ENCODE data around the gene HBE1. TPM values are rescaled to one million over a fixed set of nuclear protein-coding genes. Genes with fewer than 3 reads are reported as not detected.

Gene HBE1
- polyA plus RNA-seq, 1 of the 3 experiments (the other 2 are of a cell fraction), result 2.4 TPM

- no peaks in the 10 kb centered on the region for H3K79me2 ChIP-seq (ENCODE audit: insufficient read depth)
- H4K20me1 ChIP-seq (ENCODE audit: insufficient read depth), result no peaks in the 10 kb centered on the region
- H3F3A ChIP-seq (replicated peaks; ENCODE audit: insufficient read depth), result no peaks in the 10 kb centered on the region
- no peaks in the 10 kb centered on the region for H3K27me3 ChIP-seq (ENCODE audit: insufficient read depth)
- no peak overlapping the region for H3K27ac ChIP-seq (ENCODE audit: low read depth in 2 of 2, low read length in 1 of 2)
- H3K9ac ChIP-seq, result no peak overlapping the region
- H3K9me2 ChIP-seq, result no peaks in the 10 kb centered on the region
- H3K4me2 ChIP-seq, result no peak overlapping the region
- H3K4me3 ChIP-seq (ENCODE audit: low read depth in 2 of 2, low read length in 1 of 2), result no peak overlapping the region
- WGBS (ENCODE audit: low lambda C conversion rate), result 3% methylated on average over 3 of the region's 3 CpGs
- no peaks in the 10 kb centered on the region for H3K4me1 ChIP-seq (ENCODE audit: control insufficient read depth in 1 of 2, insufficient read depth in 2 of 2, low read depth in 1 of 2, low read length in 1 of 2)
- TF ChIP-seq SMC3 (IDR thresholded peaks at IDR 0.05; ENCODE audit: low read depth, low read length), result no peak
- no peak for TF ChIP-seq EZH2phosphoT487 (IDR thresholded peaks at IDR 0.05; ENCODE audit: borderline replicate concordance, low read depth)
- TF ChIP-seq RCOR1 (IDR thresholded peaks at IDR 0.05; ENCODE audit: low read length), result no peak
- TF ChIP-seq TAF1 (IDR thresholded peaks at IDR 0.05; ENCODE audit: borderline replicate concordance, low read depth, low read length), result no peak
- TF ChIP-seq RFX5 (IDR thresholded peaks at IDR 0.05; ENCODE audit: low read length), result no peak
- TF ChIP-seq FOSL2 (IDR thresholded peaks at IDR 0.05; ENCODE audit: borderline replicate concordance, low read depth), result no peak
- no peak for TF ChIP-seq YY1 (IDR thresholded peaks at IDR 0.05; ENCODE audit: low read depth)
- no peak for TF ChIP-seq NFIC (IDR thresholded peaks at IDR 0.05; ENCODE audit: borderline replicate concordance)
- TF ChIP-seq FOXJ3 (CRISPR knock-in tag; IDR thresholded peaks at IDR 0.05), result no peak
- TF ChIP-seq MXI1 (IDR thresholded peaks at IDR 0.05; ENCODE audit: low read depth, low read length), result no peak
- no peak for DNase-seq
- POLR2A ChIA-PET, result no interaction called here
- H3K9me3 ChIP-seq, result no peaks in the 10 kb centered on the region
- H3K36me3 ChIP-seq (replicated peaks in 1 of 2; ENCODE audit: control insufficient read depth in 1 of 2, insufficient read depth in 2 of 2, low read length in 1 of 2), result no peaks in the 10 kb centered on the region
- CTCF ChIA-PET, result no interaction called here
- H2AFZ ChIP-seq (ENCODE audit: low read depth), result no peak overlapping the region
These were observed 17.2 kb upstream of the HBE1 start for GRCh38 chr11:5286901-5287300.

DNA sequence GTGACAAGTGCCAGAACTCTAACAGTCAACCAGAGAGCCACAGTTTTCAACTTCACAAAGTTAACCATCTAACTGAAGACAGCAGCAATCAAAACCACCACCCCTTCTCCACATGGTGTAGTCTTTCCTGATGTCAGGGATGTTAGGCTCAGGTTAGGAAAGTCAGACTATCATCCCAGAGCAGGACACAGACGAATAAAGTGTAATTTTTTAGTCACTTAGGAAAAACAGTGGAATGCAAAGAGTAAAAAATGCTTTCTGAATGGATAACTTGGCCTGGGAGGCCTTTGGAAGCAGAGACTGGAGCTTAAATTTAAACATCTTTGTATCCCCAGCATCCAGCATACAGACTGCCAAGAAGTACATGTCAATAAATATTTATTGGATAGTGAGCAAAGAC is 16.6 kb upstream of the HBE1 start:
- Histone ChIP-seq H3K9me2 (no peaks in the 10 kb centered on the region), H3K27ac (ENCODE audit: low read depth in 2 of 2, low read length in 1 of 2) (no peak overlapping the region), H3K36me3 (replicated peaks in 1 of 2; ENCODE audit: control insufficient read depth in 1 of 2, insufficient read depth in 2 of 2, low read length in 1 of 2) (no peaks in the 10 kb centered on the region), H3K79me2 (ENCODE audit: insufficient read depth) (no peaks in the 10 kb centered on the region), H2AFZ (ENCODE audit: low read depth) (no peak overlapping the region), H3K4me2 (no peak overlapping the region), H3K9ac (no peak overlapping the region), H3K27me3 (ENCODE audit: insufficient read depth) (no peaks in the 10 kb centered on the region), H3K4me1 (ENCODE audit: control insufficient read depth in 1 of 2, insufficient read depth in 2 of 2, low read depth in 1 of 2, low read length in 1 of 2) (no peaks in the 10 kb centered on the region), H3F3A (replicated peaks; ENCODE audit: insufficient read depth) (no peaks in the 10 kb centered on the region), H3K9me3 (no peaks in the 10 kb centered on the region), H4K20me1 (ENCODE audit: insufficient read depth) (no peaks in the 10 kb centered on the region), H3K4me3 (ENCODE audit: low read depth in 2 of 2, low read length in 1 of 2) (no peak overlapping the region)
- DNase-seq, result no peak
- ChIA-PET POLR2A (no interaction called here), CTCF (no interaction called here)
- TF ChIP-seq USF1 (IDR thresholded peaks at IDR 0.05; ENCODE audit: borderline replicate concordance, low read depth), result no peak
- no peak for TF ChIP-seq SMC3 (IDR thresholded peaks at IDR 0.05; ENCODE audit: low read depth, low read length)
- no peak for TF ChIP-seq NRF1 (IDR thresholded peaks at IDR 0.05; ENCODE audit: low read depth, low read length)
- no peak for TF ChIP-seq SIN3A (IDR thresholded peaks at IDR 0.05; ENCODE audit: borderline replicate concordance, low read depth, low read length)
- TF ChIP-seq, protein P1, sequence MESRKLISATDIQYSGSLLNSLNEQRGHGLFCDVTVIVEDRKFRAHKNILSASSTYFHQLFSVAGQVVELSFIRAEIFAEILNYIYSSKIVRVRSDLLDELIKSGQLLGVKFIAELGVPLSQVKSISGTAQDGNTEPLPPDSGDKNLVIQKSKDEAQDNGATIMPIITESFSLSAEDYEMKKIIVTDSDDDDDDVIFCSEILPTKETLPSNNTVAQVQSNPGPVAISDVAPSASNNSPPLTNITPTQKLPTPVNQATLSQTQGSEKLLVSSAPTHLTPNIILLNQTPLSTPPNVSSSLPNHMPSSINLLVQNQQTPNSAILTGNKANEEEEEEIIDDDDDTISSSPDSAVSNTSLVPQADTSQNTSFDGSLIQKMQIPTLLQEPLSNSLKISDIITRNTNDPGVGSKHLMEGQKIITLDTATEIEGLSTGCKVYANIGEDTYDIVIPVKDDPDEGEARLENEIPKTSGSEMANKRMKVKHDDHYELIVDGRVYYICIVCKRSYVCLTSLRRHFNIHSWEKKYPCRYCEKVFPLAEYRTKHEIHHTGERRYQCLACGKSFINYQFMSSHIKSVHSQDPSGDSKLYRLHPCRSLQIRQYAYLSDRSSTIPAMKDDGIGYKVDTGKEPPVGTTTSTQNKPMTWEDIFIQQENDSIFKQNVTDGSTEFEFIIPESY (IDR thresholded peaks at IDR 0.05; ENCODE audit: borderline replicate concordance, low read depth), result no peak
- TF ChIP-seq FOXJ3 (CRISPR knock-in tag; IDR thresholded peaks at IDR 0.05), result no peak
- no peak for TF ChIP-seq TAF1 (IDR thresholded peaks at IDR 0.05; ENCODE audit: borderline replicate concordance, low read depth, low read length)
- TF ChIP-seq MAX (IDR thresholded peaks at IDR 0.05; ENCODE audit: low read depth), result no peak
- no peak for TF ChIP-seq REST (IDR thresholded peaks at IDR 0.05; ENCODE audit: low read depth, low read length)
- no peak for TF ChIP-seq NFIC (IDR thresholded peaks at IDR 0.05; ENCODE audit: borderline replicate concordance)
- TF ChIP-seq, protein P2, sequence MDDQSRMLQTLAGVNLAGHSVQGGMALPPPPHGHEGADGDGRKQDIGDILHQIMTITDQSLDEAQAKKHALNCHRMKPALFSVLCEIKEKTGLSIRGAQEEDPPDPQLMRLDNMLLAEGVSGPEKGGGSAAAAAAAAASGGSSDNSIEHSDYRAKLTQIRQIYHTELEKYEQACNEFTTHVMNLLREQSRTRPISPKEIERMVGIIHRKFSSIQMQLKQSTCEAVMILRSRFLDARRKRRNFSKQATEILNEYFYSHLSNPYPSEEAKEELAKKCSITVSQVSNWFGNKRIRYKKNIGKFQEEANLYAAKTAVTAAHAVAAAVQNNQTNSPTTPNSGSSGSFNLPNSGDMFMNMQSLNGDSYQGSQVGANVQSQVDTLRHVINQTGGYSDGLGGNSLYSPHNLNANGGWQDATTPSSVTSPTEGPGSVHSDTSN (IDR thresholded peaks at IDR 0.05), result no peak
- TF ChIP-seq CTCF (IDR thresholded peaks at IDR 0.05), result no peak
- 0% methylated on average over 1 of the region's 1 CpG for WGBS (ENCODE audit: low lambda C conversion rate)

All from SK-N-SH (cell line).